K562 (cell line): ENCODE measurements around the gene PAPSS2. TPM values are rescaled to one million over a fixed set of nuclear protein-coding genes. Genes with fewer than 3 reads are reported as not detected.

Experiments
- ATAC-seq: fragments of 200-7000 bp; cut with Tn5 transposase; 3 replicates; pipeline ENCODE4 v1.9.1; 2020; ENCODE audit warnings: moderate library complexity
- BruUV-seq: library from RNA; stranded (reverse); fragments of 400-500 nt; replicated peaks from 2 replicates; lab custom pipeline; 2021; lab: Mats Ljungman, UMichigan
- CTCF ChIA-PET: fragments of 300-600 bp; formaldehyde crosslinking; extraction: SDS; loops from one replicate; lab custom pipeline; 2021; ENCODE audit warnings: low intra/inter-chr PET ratio; lab: Yijun Ruan, JAX
- POLR2A ChIA-PET: fragments of 300-600, 350-650 bp; sonication (Branson Sonifier 250); formaldehyde crosslinking; extraction: SDS; loops from one replicate; lab custom pipeline; 2021; ENCODE audit warnings: antibody characterized with exemption, inconsistent platforms; lab: Yijun Ruan, JAX
- DNase-seq, 4 experiments: peaks; one replicate each; pipeline versions ENCODE4 v3.0.0 to v3.0.0-alpha.2; 2011 to 2018; ENCODE audit warnings: low spot score in 3 of 4, mixed read lengths in 3 of 4; ENCODE audit errors: extremely low read depth in 1 of 4
- FAIRE-seq: peaks from 2 replicates; lab custom pipeline; 2011; peaks lifted over from hg19 to GRCh38; lab: Jason Lieb, UNC
- H2AFZ ChIP-seq: 2 replicates; pipeline ENCODE4 v1.6.0; 2011; ENCODE audit warnings: low read depth, low read length, control low read depth, inconsistent platforms
- H3K27ac ChIP-seq: fragments of 200-600 bp; 3 replicates; pipeline ENCODE4 v1.8.0; 2011; ENCODE audit warnings: low read depth, mild to moderate bottlenecking, control low read depth, inconsistent platforms, low read length, moderate library complexity, mixed read lengths; ENCODE audit errors: extremely low read depth
- H3K27me3 ChIP-seq, 2 experiments: fragments of 300-600 bp in 1 of 2; 2 replicates in 1 of 2; 3 replicates in 1 of 2; pipeline versions ENCODE4 v1.6.0 to v1.8.0; 2011; ENCODE audit warnings: inconsistent platforms in 2 of 2, low read length in 2 of 2, mild to moderate bottlenecking in 1 of 2, mixed read lengths in 1 of 2, moderate library complexity in 1 of 2; ENCODE audit not compliant: control insufficient read depth in 2 of 2, insufficient read depth in 2 of 2
- H3K36me3 ChIP-seq: fragments of 300-600 bp; 3 replicates; pipeline ENCODE4 v1.8.0; 2011; ENCODE audit warnings: mild to moderate bottlenecking, low read length, inconsistent platforms; ENCODE audit not compliant: control insufficient read depth, insufficient read depth
- H3K4me1 ChIP-seq, 2 experiments: fragments of 200-600 bp in 1 of 2; replicated peaks in 1 of 2; 2 replicates in 1 of 2; 3 replicates in 1 of 2; pipeline versions ENCODE4 v1.5.1 to v1.8.0; 2011; ENCODE audit warnings: inconsistent platforms in 2 of 2, low read length in 2 of 2, mild to moderate bottlenecking in 1 of 2, mixed read lengths in 1 of 2, moderate library complexity in 1 of 2; ENCODE audit not compliant: control insufficient read depth in 2 of 2, insufficient read depth in 2 of 2
- H3K4me2 ChIP-seq: 2 replicates; pipeline ENCODE4 v1.6.1; 2011; ENCODE audit warnings: low read length, control low read depth, inconsistent platforms, mixed read lengths; ENCODE audit not compliant: insufficient read depth
- H3K4me3 ChIP-seq: fragments of 200-600 bp; sonication (generic), shearing (Covaris generic); 2 replicates; pipeline ENCODE4 v1.5.1; 2016; ENCODE audit warnings: control low read depth, inconsistent platforms
- H3K79me2 ChIP-seq: fragments of 200-600 bp; 3 replicates; pipeline ENCODE4 v1.8.0; 2011; ENCODE audit warnings: low read length, inconsistent platforms; ENCODE audit not compliant: control insufficient read depth, insufficient read depth
- H3K9ac ChIP-seq, 2 experiments: 2 replicates each; pipeline versions ENCODE4 v1.6.0 to v1.6.1; 2011; ENCODE audit warnings: low read depth in 2 of 2, low read length in 2 of 2, control low read depth in 1 of 2, inconsistent platforms in 1 of 2, mild to moderate bottlenecking in 1 of 2, mixed read lengths in 1 of 2; ENCODE audit not compliant: insufficient read depth in 1 of 2
- H3K9me1 ChIP-seq: one replicate; pipeline ENCODE4 v1.6.0; 2011; ENCODE audit warnings: inconsistent platforms, mild to moderate bottlenecking, low read length, moderate library complexity; ENCODE audit not compliant: control insufficient read depth, insufficient read depth
- H3K9me3 ChIP-seq: replicated peaks from 2 replicates; pipeline ENCODE4 v1.5.1; 2011; ENCODE audit warnings: low read depth, low read length, inconsistent platforms; ENCODE audit not compliant: control insufficient read depth, insufficient read depth
- H4K20me1 ChIP-seq: replicated peaks from 2 replicates; pipeline ENCODE4 v1.6.1; 2011; ENCODE audit warnings: low read length, inconsistent platforms, mixed read lengths; ENCODE audit not compliant: control insufficient read depth, insufficient read depth
- TOE1 ChIP-seq, 2 experiments: fragments of 450-650 bp in 1 of 2; sonication (generic) in 1 of 2; formaldehyde crosslinking in 1 of 2; IDR thresholded peaks; 2 replicates each; pipeline versions ENCODE4 v1.7.1 to v1.8.0; 2016 to 2022; ENCODE audit warnings: borderline replicate concordance in 2 of 2, mild to moderate bottlenecking in 2 of 2, antibody characterized with exemption in 1 of 2, inconsistent platforms in 1 of 2, low read depth in 1 of 2, missing genetic modification reagents in 1 of 2, moderate library complexity in 1 of 2
- ZFP30 ChIP-seq: fragments of 250-450 bp; sonication (Bioruptor Pico); IDR thresholded peaks from 2 replicates; pipeline ENCODE4 v1.8.0; 2022; ENCODE audit warnings: moderate library complexity, mild to moderate bottlenecking, inconsistent platforms, borderline replicate concordance
- WGBS: fragments of 100-300 bp; shearing (Covaris generic); methylation state at CpG from one replicate; pipeline ENCODE4 v1.1.6; 2016; ENCODE audit warnings: low coverage, mixed read lengths; ENCODE audit not compliant: insufficient coverage; ENCODE audit errors: missing lambda C conversion rate; 5-methylcytosine and 5-hydroxymethylcytosine counted together
- in situ Hi-C: fragments of 300-500 bp; cut with MboI; formaldehyde crosslinking; loops from 4 replicates; pipeline ENCODE4 v1.15.0; 2018; ENCODE audit warnings: inconsistent platforms, mixed read lengths
- intact Hi-C: fragments of 100-400 bp; cut with micrococcal nuclease; formaldehyde crosslinking; loops from 2 replicates; pipeline ENCODE4 v1.14.2; 2022
- polyA plus RNA-seq, 8 experiments: library from polyadenylated mRNA; depleted of rRNA in 4 of 8; stranded (reverse) in 5 of 8; unstranded in 3 of 8; fragments of >200 nt; fragmentation: Nextera tagmentation in 2 of 8; fragmentation: Illumina TruSeq in 1 of 8; extraction: Ambion mirVana in 2 of 8; extraction: Trizol in 1 of 8; gene quantifications; 2 replicates each; pipeline versions ENCODE4 v1.2.1 to v1.2.3, GENCODE V29; 2011 to 2014; ENCODE audit warnings: inconsistent platforms in 1 of 8, missing spikeins in 1 of 8
- total RNA-seq, 7 experiments: library from RNA; depleted of rRNA in 6 of 7; stranded (reverse); fragments of >200 nt in 6 of 7; fragmentation: Illumina TruSeq in 2 of 7; extraction: Trizol in 2 of 7; gene quantifications; 2 replicates each; pipeline versions ENCODE4 v1.2.1 to v1.2.3, GENCODE V29; 2011 to 2021; ENCODE audit warnings: low replicate concordance in 1 of 7
- TF ChIP-seq, protein P1 (sequence below): fragments of 250-450 bp; sonication (Bioruptor Pico); IDR thresholded peaks from 2 replicates; pipeline ENCODE4 v1.5.1; 2021; ENCODE audit warnings: mild to moderate bottlenecking

Gene PAPSS2
- total and polyA plus RNA-seq, 9 of the 15 experiments (the other 6 are each of a cell fraction or from before 2014, with no cell fraction given) = 0.01 to 0.29 TPM; not detected in 7

DNA sequence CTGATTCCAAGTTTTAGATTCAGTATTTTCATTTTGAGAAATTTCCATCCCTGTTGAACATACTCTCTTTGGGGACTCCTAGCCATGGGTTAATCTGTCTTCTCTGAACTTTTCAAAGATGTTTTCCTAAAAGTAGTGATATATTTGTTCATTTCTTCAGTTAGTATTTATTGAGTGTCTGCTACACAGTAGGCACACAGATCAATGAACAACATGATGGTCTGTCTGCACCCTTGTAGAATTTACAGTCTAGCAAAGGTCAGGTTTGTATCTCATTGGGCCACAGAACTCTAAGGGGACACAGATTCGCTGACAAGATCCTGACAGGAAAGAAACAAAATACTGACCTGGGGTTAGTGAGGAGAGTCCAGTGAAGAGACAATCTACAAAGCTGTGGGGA is 42.2 kb upstream of the PAPSS2 start:
- H3K36me3 ChIP-seq = no peaks in the 10 kb centered on the region
- FAIRE-seq (no peak), DNase-seq (no peak), ATAC-seq (no peak)
- 0% methylated on average over 1 of the region's 1 CpG for WGBS
- H3K9me1 ChIP-seq = no peaks in the 10 kb centered on the region
- peaks cover 4 to 21% of the 10 kb centered on the region in 2 experiments; a peak in 3 of 5 replicates for H3K27me3 ChIP-seq
- no peaks in the 10 kb centered on the region for H3K79me2 ChIP-seq
- H3K27ac ChIP-seq = no peak overlapping the region
- no peaks in the 10 kb centered on the region for H3K4me1 ChIP-seq
- intact Hi-C loops (no loop called here), in situ Hi-C loops (no loop called here)
- H4K20me1 ChIP-seq = no peaks in the 10 kb centered on the region
- no peak overlapping the region for H2AFZ ChIP-seq
- no peaks in the 10 kb centered on the region for H3K9me3 ChIP-seq
- TF ChIP-seq, protein P1, sequence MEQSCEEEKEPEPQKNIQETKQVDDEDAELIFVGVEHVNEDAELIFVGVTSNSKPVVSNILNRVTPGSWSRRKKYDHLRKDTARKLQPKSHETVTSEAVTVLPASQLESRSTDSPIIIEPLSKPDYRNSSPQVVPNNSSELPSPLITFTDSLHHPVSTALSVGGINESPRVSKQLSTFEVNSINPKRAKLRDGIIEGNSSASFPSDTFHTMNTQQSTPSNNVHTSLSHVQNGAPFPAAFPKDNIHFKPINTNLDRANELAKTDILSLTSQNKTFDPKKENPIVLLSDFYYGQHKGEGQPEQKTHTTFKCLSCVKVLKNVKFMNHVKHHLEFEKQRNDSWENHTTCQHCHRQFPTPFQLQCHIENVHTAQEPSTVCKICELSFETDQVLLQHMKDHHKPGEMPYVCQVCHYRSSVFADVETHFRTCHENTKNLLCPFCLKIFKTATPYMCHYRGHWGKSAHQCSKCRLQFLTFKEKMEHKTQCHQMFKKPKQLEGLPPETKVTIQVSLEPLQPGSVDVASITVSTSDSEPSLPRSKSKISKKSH = no peak
- TF ChIP-seq TOE1 (IDR thresholded peaks at IDR 0.05; ENCODE audit: borderline replicate concordance) = no peak
- TF ChIP-seq TOE1 (CRISPR knock-in tag; IDR thresholded peaks at IDR 0.05; ENCODE audit: borderline replicate concordance, low read depth) = no peak
- no peak for TF ChIP-seq ZFP30 (CRISPR knock-in tag)
- CTCF ChIA-PET = no interaction called here
- no TSS peak for BruUV-seq
- no peak overlapping the region for H3K9ac ChIP-seq
- no peak overlapping the region for H3K4me2 ChIP-seq
- POLR2A ChIA-PET = no interaction called here
- H3K4me3 ChIP-seq = no peak overlapping the region
